HEK293 (cell line): ENCODE data around the gene ERRFI1.

Experiments used
- CTCF ChIA-PET: fragments of 350-600 bp; formaldehyde crosslinking; extraction: SDS; loops from one replicate; lab custom pipeline; 2021; ENCODE audit warnings: antibody characterized with exemption; lab: Yijun Ruan, JAX
- POLR2A ChIA-PET: fragments of 300-600 bp; formaldehyde crosslinking; extraction: SDS; loops from one replicate; lab custom pipeline; 2020; ENCODE audit warnings: antibody characterized with exemption, inconsistent platforms; lab: Yijun Ruan, JAX
- H3K27ac ChIP-seq: fragments of 200-500 bp; sonication (Bioruptor generic); 2 replicates; pipeline ENCODE4 v1.5.1; 2014; ENCODE audit warnings: low read depth, low read length, control low read depth, inconsistent platforms; ENCODE audit errors: extremely low read depth
- H3K36me3 ChIP-seq, 2 experiments: fragments of 200-500 bp in 1 of 2; sonication (Bioruptor generic) in 1 of 2; 1 replicate in 1 of 2; 2 replicates in 1 of 2; pipeline ENCODE4 v1.5.1; 2014 to 2017; ENCODE audit warnings: inconsistent platforms in 2 of 2, low read length in 2 of 2; ENCODE audit not compliant: control insufficient read depth in 2 of 2, insufficient read depth in 1 of 2
- H3K4me1 ChIP-seq: fragments of 200-500 bp; sonication (Bioruptor generic); 2 replicates; pipeline ENCODE4 v1.5.1; 2014; ENCODE audit warnings: mild to moderate bottlenecking, low read length, inconsistent platforms; ENCODE audit not compliant: control insufficient read depth, insufficient read depth
- H3K4me3 ChIP-seq: 2 replicates; pipeline ENCODE4 v1.5.1; 2011; ENCODE audit warnings: low read depth, mild to moderate bottlenecking, control low read depth, low read length, moderate library complexity
- H3K9me3 ChIP-seq: fragments of 200-500 bp; sonication (Bioruptor generic); 2 replicates; pipeline ENCODE4 v1.5.1; 2014; ENCODE audit warnings: low read depth, low read length, inconsistent platforms; ENCODE audit not compliant: control insufficient read depth, insufficient read depth
- ATF2 ChIP-seq: fragments of 450-650 bp; formaldehyde crosslinking; IDR thresholded peaks from 2 replicates; pipeline ENCODE4 v1.5.1; 2016; ENCODE audit warnings: missing biosample characterization, missing genetic modification characterization, low read depth
- BCL11A ChIP-seq: fragments of 450-650 bp; formaldehyde crosslinking; IDR thresholded peaks from 2 replicates; pipeline ENCODE4 v1.5.1; 2016; ENCODE audit warnings: low read depth, missing biosample characterization, missing genetic modification characterization
- EGR2 ChIP-seq: fragments of 450-650 bp; formaldehyde crosslinking; IDR thresholded peaks from 2 replicates; pipeline ENCODE4 v1.5.1; 2016; ENCODE audit warnings: low read depth, missing biosample characterization, missing genetic modification characterization
- HOXA7 ChIP-seq: sonication (generic); formaldehyde crosslinking; IDR thresholded peaks from 2 replicates; pipeline ENCODE4 v1.8.1; 2022; ENCODE audit warnings: missing genetic modification reagents, borderline replicate concordance
- IKZF3 ChIP-seq: fragments of 450-650 bp; IDR thresholded peaks from 2 replicates; pipeline ENCODE4 v1.5.0; 2018; ENCODE audit warnings: missing biosample characterization, mild to moderate bottlenecking, missing genetic modification characterization, moderate library complexity
- MEIS1 ChIP-seq: sonication (generic); formaldehyde crosslinking; IDR thresholded peaks from 2 replicates; pipeline ENCODE4 v1.8.1; 2022; ENCODE audit warnings: missing genetic modification reagents, mild to moderate bottlenecking, borderline replicate concordance
- RBAK ChIP-seq: fragments of 450-650 bp; formaldehyde crosslinking; IDR thresholded peaks from 2 replicates; pipeline ENCODE4 v1.5.1; 2016; ENCODE audit warnings: missing biosample characterization, missing genetic modification characterization
- ZBTB21 ChIP-seq: fragments of 450-650 bp; formaldehyde crosslinking; IDR thresholded peaks from 2 replicates; pipeline ENCODE4 v1.5.1; 2017; ENCODE audit warnings: missing biosample characterization, missing genetic modification characterization
- ZFP41 ChIP-seq: fragments of 450-650 bp; formaldehyde crosslinking; IDR thresholded peaks from 2 replicates; pipeline ENCODE4 v1.5.1; 2016; ENCODE audit warnings: missing biosample characterization, missing genetic modification characterization, borderline replicate concordance
- ZFP69B ChIP-seq: fragments of 450-650 bp; formaldehyde crosslinking; IDR thresholded peaks from 2 replicates; pipeline ENCODE4 v1.5.1; 2016; ENCODE audit warnings: missing biosample characterization, missing genetic modification characterization
- ZNF112 ChIP-seq: fragments of 450-650 bp; formaldehyde crosslinking; IDR thresholded peaks from 2 replicates; pipeline ENCODE4 v1.5.0; 2017; ENCODE audit warnings: missing biosample characterization, missing genetic modification characterization
- ZNF23 ChIP-seq: fragments of 450-650 bp; formaldehyde crosslinking; IDR thresholded peaks from 2 replicates; pipeline ENCODE4 v1.5.1; 2016; ENCODE audit warnings: missing biosample characterization, missing genetic modification characterization, borderline replicate concordance
- ZNF274 ChIP-seq, 2 experiments: fragments of 200-500 bp in 1 of 2; fragments of 450-650 bp in 1 of 2; sonication (Bioruptor generic) in 1 of 2; formaldehyde crosslinking in 1 of 2; IDR thresholded peaks; 2 replicates each; pipeline versions ENCODE4 v1.5.1 to v1.6.1; 2014 to 2016; ENCODE audit warnings: borderline replicate concordance in 1 of 2, inconsistent platforms in 1 of 2, low read length in 1 of 2, missing biosample characterization in 1 of 2, missing genetic modification characterization in 1 of 2
- ZNF416 ChIP-seq: fragments of 450-650 bp; formaldehyde crosslinking; IDR thresholded peaks from 2 replicates; pipeline ENCODE4 v1.5.1; 2016; ENCODE audit warnings: missing biosample characterization, missing genetic modification characterization
- ZNF426 ChIP-seq: fragments of 450-650 bp; formaldehyde crosslinking; IDR thresholded peaks from 2 replicates; pipeline ENCODE4 v1.5.1; 2017; ENCODE audit warnings: missing biosample characterization, missing genetic modification characterization, mild to moderate bottlenecking, inconsistent platforms, moderate library complexity
- ZNF549 ChIP-seq: fragments of 450-650 bp; IDR thresholded peaks from 2 replicates; pipeline ENCODE4 v1.5.1; 2018; ENCODE audit warnings: missing biosample characterization, missing genetic modification characterization, mild to moderate bottlenecking, inconsistent platforms, moderate library complexity
- ZNF571 ChIP-seq: fragments of 450-650 bp; formaldehyde crosslinking; IDR thresholded peaks from 2 replicates; pipeline ENCODE4 v1.5.0; 2017; ENCODE audit warnings: missing biosample characterization, missing genetic modification characterization
- ZNF658 ChIP-seq: fragments of 450-650 bp; formaldehyde crosslinking; IDR thresholded peaks from 2 replicates; pipeline ENCODE4; 2016; ENCODE audit warnings: missing biosample characterization, missing genetic modification characterization
- ZNF660 ChIP-seq: fragments of 450-650 bp; IDR thresholded peaks from 2 replicates; pipeline ENCODE4 v1.5.1; 2018; ENCODE audit warnings: missing biosample characterization, mild to moderate bottlenecking, missing genetic modification characterization
- ZNF670 ChIP-seq: fragments of 450-650 bp; formaldehyde crosslinking; IDR thresholded peaks from 2 replicates; pipeline ENCODE4 v1.5.1; 2016; ENCODE audit warnings: missing biosample characterization, missing genetic modification characterization, low read depth
- ZNF677 ChIP-seq: fragments of 450-650 bp; IDR thresholded peaks from 2 replicates; pipeline ENCODE4 v1.5.0; 2018; ENCODE audit warnings: missing biosample characterization, mild to moderate bottlenecking, missing genetic modification characterization, moderate library complexity
- TF ChIP-seq, protein P1 (sequence below): IDR thresholded peaks from 2 replicates; pipeline ENCODE4 v1.6.1; 2011; ENCODE audit warnings: mild to moderate bottlenecking, low read depth, low read length, borderline replicate concordance
- TF ChIP-seq, protein P2 (sequence below): fragments of 450-650 bp; formaldehyde crosslinking; IDR thresholded peaks from 2 replicates; pipeline ENCODE4 v1.5.1; 2016; ENCODE audit warnings: missing biosample characterization, missing genetic modification characterization, borderline replicate concordance
- TF ChIP-seq, protein P3 (sequence below): sonication (generic); formaldehyde crosslinking; IDR thresholded peaks from 2 replicates; pipeline ENCODE4 v1.8.1; 2022; ENCODE audit warnings: mild to moderate bottlenecking, moderate library complexity, missing genetic modification reagents

Gene ERRFI1

DNA sequence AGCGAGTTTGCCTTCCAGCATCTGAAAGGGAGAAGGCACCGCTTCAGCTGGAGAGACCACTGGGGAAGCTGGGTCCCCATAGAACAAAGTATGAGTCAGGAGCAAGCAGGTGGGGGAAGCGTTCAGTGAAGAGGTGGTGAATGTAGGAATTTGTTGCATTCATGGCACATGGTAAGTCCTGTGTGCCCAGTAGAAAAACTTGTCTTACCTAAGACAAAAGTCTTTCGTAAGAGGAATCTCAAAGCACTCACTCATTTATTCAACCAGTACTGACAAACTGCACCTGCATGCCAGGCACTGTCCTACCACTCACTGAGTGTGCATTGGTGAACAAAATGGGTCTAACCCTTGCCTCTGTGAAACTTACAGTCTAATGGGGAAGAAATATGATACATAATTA is 9.2 kb upstream of the ERRFI1 start:
- Histone ChIP-seq H3K4me1 (no peaks in the 10 kb centered on the region; the same call in 1 of the 2 replicates), H3K4me3 (no peak overlapping the region), H3K27ac (no peak overlapping the region), H3K9me3 (no peaks in the 10 kb centered on the region), H3K36me3 (no peaks in the 10 kb centered on the region)
- ChIA-PET CTCF (interaction anchor here (1.3 kb wide), 2 partner anchors 53 to 279 kb away, joined by 4 to 6 read pairs; no protein-coding TSS in a partner anchor), POLR2A (no interaction called here)
- no peak for TF ChIP-seq ZNF677 (tag by site-specific recombination)
- no peak for TF ChIP-seq ZNF416 (tag by site-specific recombination)
- TF ChIP-seq, protein P1, sequence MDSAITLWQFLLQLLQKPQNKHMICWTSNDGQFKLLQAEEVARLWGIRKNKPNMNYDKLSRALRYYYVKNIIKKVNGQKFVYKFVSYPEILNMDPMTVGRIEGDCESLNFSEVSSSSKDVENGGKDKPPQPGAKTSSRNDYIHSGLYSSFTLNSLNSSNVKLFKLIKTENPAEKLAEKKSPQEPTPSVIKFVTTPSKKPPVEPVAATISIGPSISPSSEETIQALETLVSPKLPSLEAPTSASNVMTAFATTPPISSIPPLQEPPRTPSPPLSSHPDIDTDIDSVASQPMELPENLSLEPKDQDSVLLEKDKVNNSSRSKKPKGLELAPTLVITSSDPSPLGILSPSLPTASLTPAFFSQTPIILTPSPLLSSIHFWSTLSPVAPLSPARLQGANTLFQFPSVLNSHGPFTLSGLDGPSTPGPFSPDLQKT = no peak
- TF ChIP-seq ZNF549 (tag by site-specific recombination) = no peak
- no peak for TF ChIP-seq ZFP41 (tag by site-specific recombination)
- no peak for TF ChIP-seq MEIS1 (CRISPR knock-in tag)

DNA sequence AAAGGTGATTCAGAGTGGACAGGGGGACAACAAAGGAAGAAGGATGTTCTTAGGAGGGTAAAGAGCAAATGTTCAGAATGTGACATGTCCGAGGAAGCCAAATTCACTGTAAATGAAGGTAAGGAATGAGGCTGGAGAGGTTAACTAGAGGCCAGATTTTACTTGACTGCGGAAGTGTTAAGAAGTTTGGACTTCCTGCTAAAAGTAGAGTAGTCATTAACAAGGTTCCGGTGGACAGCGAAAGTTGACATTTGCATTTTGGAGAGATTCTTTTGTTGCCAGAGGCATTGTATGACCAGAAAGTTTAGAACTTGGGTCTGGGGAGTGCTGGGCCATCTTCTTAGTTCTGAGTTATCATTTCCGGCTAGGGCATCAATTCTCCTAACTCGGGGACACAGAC is 7.2 kb upstream of the ERRFI1 start:
- H3K9me3 ChIP-seq = no peaks in the 10 kb centered on the region
- H3K36me3 ChIP-seq = no peaks in the 10 kb centered on the region
- no peak overlapping the region for H3K4me3 ChIP-seq
- no peak overlapping the region for H3K27ac ChIP-seq
- no peak for TF ChIP-seq RBAK (tag by site-specific recombination)
- no peak for TF ChIP-seq BCL11A (tag by site-specific recombination)
- no peak for TF ChIP-seq ZBTB21 (tag by site-specific recombination)
- CTCF ChIA-PET = interaction anchor here (1.0 to 3.4 kb wide), 3 partner anchors 15 to 282 kb away, joined by 3 to 44 read pairs (median 9); no protein-coding TSS in a partner anchor
- POLR2A ChIA-PET = no interaction called here
- 0 out of 2 replicates have a peak, but pooled peaks cover under 1% of the 10 kb centered on the region for H3K4me1 ChIP-seq

DNA sequence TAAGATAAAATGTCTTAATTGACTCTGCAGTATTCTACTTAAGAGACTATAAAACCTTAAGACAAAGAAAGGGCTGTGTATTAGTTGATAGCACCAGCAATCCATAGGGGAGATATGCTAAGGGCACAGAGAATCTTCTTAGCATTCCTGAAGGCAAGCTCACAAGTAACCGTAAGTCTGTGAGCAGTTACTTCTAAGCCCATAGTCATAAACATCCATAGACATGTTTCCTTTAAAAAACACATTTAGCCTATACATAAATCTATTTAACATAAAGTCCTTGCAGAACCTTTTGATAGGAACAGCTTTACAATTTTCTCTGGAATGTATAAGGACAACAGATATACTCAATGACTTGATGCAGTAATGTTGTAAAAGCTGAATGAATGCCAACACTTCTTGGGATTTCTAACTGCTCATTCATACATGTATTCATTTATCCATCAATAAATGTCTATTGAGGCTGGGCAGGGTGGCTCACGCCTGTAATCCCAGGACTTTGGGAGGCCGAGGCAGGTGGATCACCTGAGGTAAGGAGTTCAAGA is 6.3 kb upstream of the ERRFI1 start:
- H3K27ac ChIP-seq = no peak overlapping the region
- no peak for TF ChIP-seq ZNF571
- no peak for TF ChIP-seq ZNF23 (tag by site-specific recombination)
- TF ChIP-seq ZNF658 (tag by site-specific recombination) = no peak
- no peak for TF ChIP-seq HOXA7
- no peak for TF ChIP-seq ZNF670 (tag by site-specific recombination)
- TF ChIP-seq, protein P2, sequence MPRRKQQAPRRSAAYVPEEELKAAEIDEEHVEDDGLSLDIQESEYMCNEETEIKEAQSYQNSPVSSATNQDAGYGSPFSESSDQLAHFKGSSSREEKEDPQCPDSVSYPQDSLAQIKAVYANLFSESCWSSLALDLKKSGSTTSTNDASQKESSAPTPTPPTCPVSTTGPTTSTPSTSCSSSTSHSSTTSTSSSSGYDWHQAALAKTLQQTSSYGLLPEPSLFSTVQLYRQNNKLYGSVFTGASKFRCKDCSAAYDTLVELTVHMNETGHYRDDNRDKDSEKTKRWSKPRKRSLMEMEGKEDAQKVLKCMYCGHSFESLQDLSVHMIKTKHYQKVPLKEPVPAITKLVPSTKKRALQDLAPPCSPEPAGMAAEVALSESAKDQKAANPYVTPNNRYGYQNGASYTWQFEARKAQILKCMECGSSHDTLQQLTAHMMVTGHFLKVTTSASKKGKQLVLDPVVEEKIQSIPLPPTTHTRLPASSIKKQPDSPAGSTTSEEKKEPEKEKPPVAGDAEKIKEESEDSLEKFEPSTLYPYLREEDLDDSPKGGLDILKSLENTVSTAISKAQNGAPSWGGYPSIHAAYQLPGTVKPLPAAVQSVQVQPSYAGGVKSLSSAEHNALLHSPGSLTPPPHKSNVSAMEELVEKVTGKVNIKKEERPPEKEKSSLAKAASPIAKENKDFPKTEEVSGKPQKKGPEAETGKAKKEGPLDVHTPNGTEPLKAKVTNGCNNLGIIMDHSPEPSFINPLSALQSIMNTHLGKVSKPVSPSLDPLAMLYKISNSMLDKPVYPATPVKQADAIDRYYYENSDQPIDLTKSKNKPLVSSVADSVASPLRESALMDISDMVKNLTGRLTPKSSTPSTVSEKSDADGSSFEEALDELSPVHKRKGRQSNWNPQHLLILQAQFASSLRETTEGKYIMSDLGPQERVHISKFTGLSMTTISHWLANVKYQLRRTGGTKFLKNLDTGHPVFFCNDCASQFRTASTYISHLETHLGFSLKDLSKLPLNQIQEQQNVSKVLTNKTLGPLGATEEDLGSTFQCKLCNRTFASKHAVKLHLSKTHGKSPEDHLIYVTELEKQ (tag by site-specific recombination) = no peak
- no peak for TF ChIP-seq EGR2 (tag by site-specific recombination)
- no peak for TF ChIP-seq MEIS1 (CRISPR knock-in tag)
- no peak for TF ChIP-seq IKZF3 (tag by site-specific recombination)
- no peak for TF ChIP-seq ZNF112 (tag by site-specific recombination)
- TF ChIP-seq, protein P3, sequence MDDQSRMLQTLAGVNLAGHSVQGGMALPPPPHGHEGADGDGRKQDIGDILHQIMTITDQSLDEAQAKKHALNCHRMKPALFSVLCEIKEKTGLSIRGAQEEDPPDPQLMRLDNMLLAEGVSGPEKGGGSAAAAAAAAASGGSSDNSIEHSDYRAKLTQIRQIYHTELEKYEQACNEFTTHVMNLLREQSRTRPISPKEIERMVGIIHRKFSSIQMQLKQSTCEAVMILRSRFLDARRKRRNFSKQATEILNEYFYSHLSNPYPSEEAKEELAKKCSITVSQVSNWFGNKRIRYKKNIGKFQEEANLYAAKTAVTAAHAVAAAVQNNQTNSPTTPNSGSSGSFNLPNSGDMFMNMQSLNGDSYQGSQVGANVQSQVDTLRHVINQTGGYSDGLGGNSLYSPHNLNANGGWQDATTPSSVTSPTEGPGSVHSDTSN (CRISPR knock-in tag) = no peak
- TF ChIP-seq ATF2 (tag by site-specific recombination) = no peak
- TF ChIP-seq ZNF660 (tag by site-specific recombination) = no peak
- TF ChIP-seq ZFP69B (tag by site-specific recombination) = no peak
- TF ChIP-seq ZNF274 (IDR thresholded peaks at IDR 0.05; ENCODE audit: low read length) = no peak
- no peak for TF ChIP-seq ZNF274 (tag by site-specific recombination; IDR thresholded peaks at IDR 0.05; ENCODE audit: borderline replicate concordance)
- TF ChIP-seq ZNF426 = no peak

More for the DNA sequence above, 6.3 kb upstream of the ERRFI1 start:
- Histone ChIP-seq H3K9me3 (no peaks in the 10 kb centered on the region), H3K36me3 (no peaks in the 10 kb centered on the region), H3K4me3 (no peak overlapping the region), H3K4me1 (peaks cover 9% of the 10 kb centered on the region)
- POLR2A ChIA-PET = interaction anchor here (0.6 kb wide), 1 partner anchor 595 kb away, joined by 5 read pairs; no protein-coding TSS in a partner anchor
- CTCF ChIA-PET = interaction anchor here (0.6 to 3.4 kb wide), 14 partner anchors 8 to 309 kb away, joined by 3 to 44 read pairs (median 5); no protein-coding TSS in a partner anchor
